Measurements from ENCODE around the gene NFKBIA. TPM values are rescaled to one million over a fixed set of nuclear protein-coding genes. Genes with fewer than 3 reads are reported as not detected.
A peak's percentile ranks its signal among the peaks of the same experiment; 100 is the strongest.
"Not testable (repeated sequence)": the region's sequence is repeated elsewhere in the genome, so short reads cannot be mapped to it uniquely, and the experiment has no call there.

NFKBIA gene
- total RNA-seq, 2 experiments from 2014 or later: 56.1 to 56.8 TPM

- Mint-ChIP-seq H3K4me3 (no peak overlapping the region), H3K27me3 (ENCODE audit: low read depth) (no peaks in the 10 kb centered on the region), H3K36me3 (ENCODE audit: low read depth) (no peaks in the 10 kb centered on the region), H3K4me1 (ENCODE audit: low read depth) (no peaks in the 10 kb centered on the region), H3K27ac (no peak overlapping the region), H3K9me3 (ENCODE audit: insufficient read depth) (no peaks in the 10 kb centered on the region)
- POLR2A ChIA-PET: interaction anchor here (0.8 kb wide), 1 partner anchor 25 kb away, joined by 3 read pairs; no protein-coding TSS in a partner anchor
- DNase-seq (no peak), ATAC-seq (no peak)
- CTCF ChIA-PET: interaction anchor here (0.6 kb wide), 1 partner anchor 363 kb away, joined by 3 read pairs; no protein-coding TSS in a partner anchor
Measured at GRCh38 chr14:35378425-35379233, 25.9 kb downstream of the NFKBIA start.

- DNase-seq: no peak
- ChIA-PET CTCF (interaction anchor here (1.3 to 1.8 kb wide), 4 partner anchors 8 to 150 kb away, joined by 3 to 6 read pairs (median 4); no protein-coding TSS in a partner anchor), POLR2A (interaction anchor here (0.6 to 2.7 kb wide), 4 partner anchors 23 to 29 kb away, joined by 3 to 10 read pairs (median 4); partner anchors contain the start of gene NFKBIA)
- H3K27me3 Mint-ChIP-seq (ENCODE audit: low read depth): no peaks in the 10 kb centered on the region
- ATAC-seq: no peak
- H3K4me1 Mint-ChIP-seq (ENCODE audit: low read depth): peaks cover 3% of the 10 kb centered on the region
- peaks cover 8% of the 10 kb centered on the region for H3K9me3 Mint-ChIP-seq (ENCODE audit: insufficient read depth)
- H3K4me3 Mint-ChIP-seq: no peak overlapping the region
- H3K36me3 Mint-ChIP-seq (ENCODE audit: low read depth): peaks cover 9% of the 10 kb centered on the region
- H3K27ac Mint-ChIP-seq: no peak overlapping the region
Measured at GRCh38 chr14:35375558-35376025, 29.0 kb downstream of the NFKBIA start.

GRCh38 chr14:35374263-35374712, 30.3 kb downstream of the NFKBIA start:
- Mint-ChIP-seq H3K9me3 (ENCODE audit: insufficient read depth) (peaks cover 8% of the 10 kb centered on the region), H3K36me3 (ENCODE audit: low read depth) (peaks cover 9% of the 10 kb centered on the region), H3K4me3 (no peak overlapping the region), H3K27ac (no peak overlapping the region), H3K4me1 (ENCODE audit: low read depth) (peaks cover 9% of the 10 kb centered on the region), H3K27me3 (ENCODE audit: low read depth) (no peaks in the 10 kb centered on the region)
- POLR2A ChIA-PET: interaction anchor here (1.0 to 2.7 kb wide), 2 partner anchors 30 to 159 kb away, joined by 3 to 10 read pairs; partner anchors contain the start of gene NFKBIA
- DNase-seq (no peak), ATAC-seq (no peak)
- CTCF ChIA-PET: interaction anchor here (1.2 to 1.8 kb wide), 2 partner anchors 9 to 234 kb away, joined by 3 to 6 read pairs; no protein-coding TSS in a partner anchor

- ATAC-seq; H3K27me3 Mint-ChIP-seq (ENCODE audit: low read depth); H3K4me3 Mint-ChIP-seq; CTCF ChIA-PET; H3K9me3 Mint-ChIP-seq (ENCODE audit: insufficient read depth); H3K36me3 Mint-ChIP-seq (ENCODE audit: low read depth); DNase-seq; H3K27ac Mint-ChIP-seq: not testable (repeated sequence)
- POLR2A ChIA-PET: interaction anchor here (0.7 to 1.0 kb wide), 2 partner anchors 29 to 158 kb away, joined by 3 read pairs; no protein-coding TSS in a partner anchor
- H3K4me1 Mint-ChIP-seq (ENCODE audit: low read depth): peaks cover 15% of the 10 kb centered on the region
Measured at GRCh38 chr14:35373208-35373607, 31.3 kb downstream of the NFKBIA start.

- ATAC-seq: no peak
- Mint-ChIP-seq H3K9me3 (ENCODE audit: insufficient read depth) (peaks cover 8% of the 10 kb centered on the region), H3K4me1 (ENCODE audit: low read depth) (peaks cover 37% of the 10 kb centered on the region), H3K36me3 (ENCODE audit: low read depth) (peaks cover 9% of the 10 kb centered on the region), H3K27ac (no peak overlapping the region), H3K27me3 (ENCODE audit: low read depth) (no peaks in the 10 kb centered on the region), H3K4me3 (no peak overlapping the region)
- DNase-seq: no peak
- ChIA-PET POLR2A (interaction anchor here (0.5 to 6.8 kb wide), 3 partner anchors 33 to 545 kb away, joined by 3 to 107 read pairs (median 4); partner anchors contain the start of gene NFKBIA), CTCF (interaction anchor here (4.5 kb wide), 1 partner anchor 37 kb away, joined by 24 read pairs; no protein-coding TSS in a partner anchor)
Measured at GRCh38 chr14:35370969-35371368, 33.6 kb downstream of the NFKBIA start.

GRCh38 chr14:35369701-35370191, 34.8 kb downstream of the NFKBIA start:
- no peak for ATAC-seq
- no peak overlapping the region for H3K27ac Mint-ChIP-seq
- H3K4me3 Mint-ChIP-seq: no peak overlapping the region
- ChIA-PET CTCF (interaction anchor here (3.0 to 4.5 kb wide), 2 partner anchors 36 to 140 kb away, joined by 16 to 24 read pairs; no protein-coding TSS in a partner anchor), POLR2A (interaction anchor here (0.8 to 6.8 kb wide), 3 partner anchors 22 to 37 kb away, joined by 3 to 107 read pairs (median 4); partner anchors contain the start of gene NFKBIA)
- DNase-seq: no peak
- H3K9me3 Mint-ChIP-seq (ENCODE audit: insufficient read depth): peaks cover 8% of the 10 kb centered on the region
- H3K4me1 Mint-ChIP-seq (ENCODE audit: low read depth): peaks cover 48% of the 10 kb centered on the region
- H3K27me3 Mint-ChIP-seq (ENCODE audit: low read depth): no peaks in the 10 kb centered on the region
- H3K36me3 Mint-ChIP-seq (ENCODE audit: low read depth): peaks cover 9% of the 10 kb centered on the region

GRCh38 chr14:35368583-35369392, 35.8 kb downstream of the NFKBIA start:
- peak overlapping the region; percentile 90 for H3K27ac Mint-ChIP-seq
- peaks cover 9% of the 10 kb centered on the region for H3K36me3 Mint-ChIP-seq (ENCODE audit: low read depth)
- DNase-seq (no peak), ATAC-seq (no peak)
- ChIA-PET POLR2A (interaction anchor here (0.9 to 6.8 kb wide), 8 partner anchors 29 to 82 kb away, joined by 3 to 107 read pairs (median 8); partner anchors contain the start of genes NFKBIA and PSMA6), CTCF (interaction anchor here (0.9 to 4.5 kb wide), 13 partner anchors 7 to 228 kb away, joined by 3 to 30 read pairs (median 5); partner anchors contain the start of genes NFKBIA and PSMA6)
- H3K4me3 Mint-ChIP-seq: no peak overlapping the region
- peaks cover 8% of the 10 kb centered on the region for H3K9me3 Mint-ChIP-seq (ENCODE audit: insufficient read depth)
- H3K27me3 Mint-ChIP-seq (ENCODE audit: low read depth): no peaks in the 10 kb centered on the region
- H3K4me1 Mint-ChIP-seq (ENCODE audit: low read depth): peaks cover 48% of the 10 kb centered on the region

GRCh38 chr14:35368139-35368460, 36.4 kb downstream of the NFKBIA start:
- peaks cover 48% of the 10 kb centered on the region for H3K4me1 Mint-ChIP-seq (ENCODE audit: low read depth)
- no peaks in the 10 kb centered on the region for H3K27me3 Mint-ChIP-seq (ENCODE audit: low read depth)
- DNase-seq (no peak), ATAC-seq (peak; percentile 18)
- H3K9me3 Mint-ChIP-seq (ENCODE audit: insufficient read depth): peaks cover 8% of the 10 kb centered on the region
- no peak overlapping the region for H3K4me3 Mint-ChIP-seq
- H3K36me3 Mint-ChIP-seq (ENCODE audit: low read depth): peaks cover 9% of the 10 kb centered on the region
- ChIA-PET CTCF (interaction anchor here (0.9 to 4.5 kb wide), 14 partner anchors 8 to 227 kb away, joined by 3 to 30 read pairs (median 4); partner anchors contain the start of genes NFKBIA and PSMA6), POLR2A (interaction anchor here (0.9 to 6.8 kb wide), 10 partner anchors 28 to 322 kb away, joined by 3 to 107 read pairs (median 8); partner anchors contain the start of genes FAM177A1, NFKBIA and PSMA6)
- peak overlapping the region; percentile 90 for H3K27ac Mint-ChIP-seq

GRCh38 chr14:35367056-35367372, 37.5 kb downstream of the NFKBIA start:
- Mint-ChIP-seq H3K9me3 (ENCODE audit: insufficient read depth) (peaks cover 8% of the 10 kb centered on the region), H3K27me3 (ENCODE audit: low read depth) (no peaks in the 10 kb centered on the region), H3K27ac (peak overlapping the region; percentile 90), H3K36me3 (ENCODE audit: low read depth) (peaks cover 9% of the 10 kb centered on the region), H3K4me1 (ENCODE audit: low read depth) (peaks cover 46% of the 10 kb centered on the region), H3K4me3 (peak overlapping the region; percentile 40)
- ATAC-seq (no peak), DNase-seq (no peak)
- CTCF ChIA-PET: interaction anchor here (0.8 to 4.5 kb wide), 7 partner anchors 34 to 226 kb away, joined by 3 to 30 read pairs (median 12); partner anchors contain the start of genes NFKBIA and PSMA6
- POLR2A ChIA-PET: interaction anchor here (0.6 to 6.8 kb wide), 9 partner anchors 15 to 119 kb away, joined by 3 to 107 read pairs (median 8); partner anchors contain the start of genes NFKBIA and PSMA6

GRCh38 chr14:35366521-35366976, 38.0 kb downstream of the NFKBIA start:
- DNase-seq: no peak
- no peak for ATAC-seq
- Mint-ChIP-seq H3K36me3 (ENCODE audit: low read depth) (peaks cover 9% of the 10 kb centered on the region), H3K27me3 (ENCODE audit: low read depth) (no peaks in the 10 kb centered on the region), H3K27ac (peak overlapping the region; percentile 90), H3K4me3 (no peak overlapping the region), H3K9me3 (ENCODE audit: insufficient read depth) (peaks cover 8% of the 10 kb centered on the region), H3K4me1 (ENCODE audit: low read depth) (peaks cover 46% of the 10 kb centered on the region)
- POLR2A ChIA-PET: interaction anchor here (0.6 to 6.8 kb wide), 4 partner anchors 34 to 81 kb away, joined by 3 to 107 read pairs (median 12); partner anchors contain the start of genes NFKBIA and PSMA6
- CTCF ChIA-PET: interaction anchor here (2.3 to 3.3 kb wide), 3 partner anchors 38 to 137 kb away, joined by 12 to 30 read pairs (median 16); partner anchors contain the start of genes NFKBIA and PSMA6
